Ovary (tissue), 3 donors: ENCODE measurements around the gene CREG2.

Experiments used
- EP300 ChIP-seq: sonication (generic); formaldehyde crosslinking; IDR thresholded peaks from one replicate; pipeline ENCODE4 v1.6.1; 2017; ENCODE audit warnings: antibody characterized with exemption
- TF ChIP-seq, protein P1 (sequence below), 3 donors: fragments of 450-650 bp in 2 of 3; fragments of 200-600 bp in 1 of 3; IDR thresholded peaks; one replicate each; pipeline versions ENCODE4 v1.5.1 to v1.8.0; 2016 to 2022; ENCODE audit warnings: antibody characterized with exemption in 3 of 3, mild to moderate bottlenecking in 1 of 3
- donor health status: DM: no; HTN: no; CAD: no.

DNA sequence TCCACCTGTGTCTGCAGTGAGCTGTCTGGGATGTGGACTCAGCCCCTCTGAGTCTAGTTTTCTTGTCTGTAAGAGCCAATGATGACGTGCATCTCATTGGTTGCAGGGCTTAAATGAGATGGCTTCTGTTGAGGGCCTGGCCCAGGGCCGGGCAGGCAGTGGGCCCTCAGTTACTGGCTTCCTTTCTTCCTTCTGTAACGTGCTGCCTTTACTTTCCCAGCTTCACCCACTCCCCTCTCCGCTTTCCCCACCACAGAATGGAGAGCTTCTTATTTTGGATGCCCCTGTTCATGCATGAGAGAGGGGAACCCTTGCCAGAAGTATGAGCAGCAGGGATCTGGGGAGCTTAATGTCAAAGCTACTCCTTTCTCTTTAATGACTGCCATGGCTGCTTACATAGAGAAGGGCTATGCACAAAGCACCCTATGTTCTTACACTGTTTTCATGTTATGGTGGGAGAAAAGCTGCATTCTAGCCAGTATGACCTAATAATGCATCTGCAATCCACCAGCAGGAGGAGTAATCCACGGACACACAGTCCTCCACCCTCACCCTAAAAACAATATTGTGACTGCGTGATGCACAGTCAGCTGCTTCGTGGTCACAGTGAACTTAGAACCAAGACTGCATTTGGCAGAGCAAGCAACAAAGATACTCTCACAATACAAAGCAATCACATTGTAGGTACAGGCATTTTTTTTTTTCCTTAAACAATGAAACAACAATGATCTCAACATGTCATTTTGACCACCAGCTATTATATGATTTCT lies 37.2 kb downstream of the CREG2 start:
- TF ChIP-seq, protein P1, sequence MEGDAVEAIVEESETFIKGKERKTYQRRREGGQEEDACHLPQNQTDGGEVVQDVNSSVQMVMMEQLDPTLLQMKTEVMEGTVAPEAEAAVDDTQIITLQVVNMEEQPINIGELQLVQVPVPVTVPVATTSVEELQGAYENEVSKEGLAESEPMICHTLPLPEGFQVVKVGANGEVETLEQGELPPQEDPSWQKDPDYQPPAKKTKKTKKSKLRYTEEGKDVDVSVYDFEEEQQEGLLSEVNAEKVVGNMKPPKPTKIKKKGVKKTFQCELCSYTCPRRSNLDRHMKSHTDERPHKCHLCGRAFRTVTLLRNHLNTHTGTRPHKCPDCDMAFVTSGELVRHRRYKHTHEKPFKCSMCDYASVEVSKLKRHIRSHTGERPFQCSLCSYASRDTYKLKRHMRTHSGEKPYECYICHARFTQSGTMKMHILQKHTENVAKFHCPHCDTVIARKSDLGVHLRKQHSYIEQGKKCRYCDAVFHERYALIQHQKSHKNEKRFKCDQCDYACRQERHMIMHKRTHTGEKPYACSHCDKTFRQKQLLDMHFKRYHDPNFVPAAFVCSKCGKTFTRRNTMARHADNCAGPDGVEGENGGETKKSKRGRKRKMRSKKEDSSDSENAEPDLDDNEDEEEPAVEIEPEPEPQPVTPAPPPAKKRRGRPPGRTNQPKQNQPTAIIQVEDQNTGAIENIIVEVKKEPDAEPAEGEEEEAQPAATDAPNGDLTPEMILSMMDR (IDR thresholded peaks at IDR 0.05): no peak
- TF ChIP-seq EP300: no peak
